ENCODE measurements around the gene MYO1B.

Gene MYO1B

GRCh38 chr2:191335875-191336464 is 90.8 kb downstream of the MYO1B start:
- Histone ChIP-seq H3K27ac (ENCODE audit: low read depth, low read length) (no peak overlapping the region), H3K36me3 (ENCODE audit: insufficient read depth, low read length) (peaks cover 9% of the 10 kb centered on the region), H3K79me2 (ENCODE audit: control insufficient read depth, insufficient read depth, low read length, unreplicated experiment) (peaks cover 9% of the 10 kb centered on the region), H3K4me3 (ENCODE audit: low read depth, low read length) (no peak overlapping the region), H3K27me3 (ENCODE audit: insufficient read depth, low read length) (no peaks in the 10 kb centered on the region), H3K4me1 (ENCODE audit: control insufficient read depth, insufficient read depth, low read length, unreplicated experiment) (peaks cover 23% of the 10 kb centered on the region), H2AFZ (ENCODE audit: low read length, unreplicated experiment) (no peak overlapping the region)

- Histone ChIP-seq H3K4me3 (ENCODE audit: low read depth, low read length) (no peak overlapping the region), H2AFZ (ENCODE audit: low read length, unreplicated experiment) (no peak overlapping the region), H3K79me2 (ENCODE audit: control insufficient read depth, insufficient read depth, low read length, unreplicated experiment) (peaks cover 3% of the 10 kb centered on the region), H3K27ac (ENCODE audit: low read depth, low read length) (no peak overlapping the region), H3K36me3 (ENCODE audit: insufficient read depth, low read length) (peaks cover 5% of the 10 kb centered on the region; the same call in 1 of the 2 replicates), H3K4me1 (ENCODE audit: control insufficient read depth, insufficient read depth, low read length, unreplicated experiment) (peaks cover 5% of the 10 kb centered on the region), H3K27me3 (ENCODE audit: insufficient read depth, low read length) (no peaks in the 10 kb centered on the region)
Measured at GRCh38 chr2:191341436-191341835, 96.2 kb downstream of the MYO1B start.

GRCh38 chr2:191343796-191344338 is 98.7 kb downstream of the MYO1B start:
- Histone ChIP-seq H3K36me3 (ENCODE audit: insufficient read depth, low read length) (peaks cover 16% of the 10 kb centered on the region; the same call in 1 of the 2 replicates), H3K27ac (ENCODE audit: low read depth, low read length) (no peak overlapping the region), H3K4me1 (ENCODE audit: control insufficient read depth, insufficient read depth, low read length, unreplicated experiment) (peaks cover 5% of the 10 kb centered on the region), H2AFZ (ENCODE audit: low read length, unreplicated experiment) (no peak overlapping the region), H3K4me3 (ENCODE audit: low read depth, low read length) (no peak overlapping the region), H3K79me2 (ENCODE audit: control insufficient read depth, insufficient read depth, low read length, unreplicated experiment) (peaks cover 3% of the 10 kb centered on the region), H3K27me3 (ENCODE audit: insufficient read depth, low read length) (no peaks in the 10 kb centered on the region)

GRCh38 chr2:191345788-191346187 is 100.6 kb downstream of the MYO1B start:
- Histone ChIP-seq H3K36me3 (ENCODE audit: insufficient read depth, low read length) (peaks cover 21% of the 10 kb centered on the region; the same call in 1 of the 2 replicates), H2AFZ (ENCODE audit: low read length, unreplicated experiment) (no peak overlapping the region), H3K4me3 (ENCODE audit: low read depth, low read length) (no peak overlapping the region), H3K4me1 (ENCODE audit: control insufficient read depth, insufficient read depth, low read length, unreplicated experiment) (peaks cover 8% of the 10 kb centered on the region), H3K79me2 (ENCODE audit: control insufficient read depth, insufficient read depth, low read length, unreplicated experiment) (no peaks in the 10 kb centered on the region), H3K27me3 (ENCODE audit: insufficient read depth, low read length) (no peaks in the 10 kb centered on the region), H3K27ac (ENCODE audit: low read depth, low read length) (no peak overlapping the region)

- H3K36me3 ChIP-seq (ENCODE audit: insufficient read depth, low read length), result peaks cover 21% of the 10 kb centered on the region; the same call in 1 of the 2 replicates
- H3K4me1 ChIP-seq (ENCODE audit: control insufficient read depth, insufficient read depth, low read length, unreplicated experiment), result peaks cover 21% of the 10 kb centered on the region
- no peak overlapping the region for H3K4me3 ChIP-seq (ENCODE audit: low read depth, low read length)
- H3K27me3 ChIP-seq (ENCODE audit: insufficient read depth, low read length), result no peaks in the 10 kb centered on the region
- no peak overlapping the region for H2AFZ ChIP-seq (ENCODE audit: low read length, unreplicated experiment)
- H3K27ac ChIP-seq (ENCODE audit: low read depth, low read length), result no peak overlapping the region
- H3K79me2 ChIP-seq (ENCODE audit: control insufficient read depth, insufficient read depth, low read length, unreplicated experiment), result no peaks in the 10 kb centered on the region
Measured at GRCh38 chr2:191347154-191347553, 102.0 kb downstream of the MYO1B start.

GRCh38 chr2:191347881-191348280 is 102.7 kb downstream of the MYO1B start:
- Histone ChIP-seq H3K36me3 (ENCODE audit: insufficient read depth, low read length) (peaks cover 20% of the 10 kb centered on the region; the same call in 1 of the 2 replicates), H3K27ac (ENCODE audit: low read depth, low read length) (no peak overlapping the region), H3K79me2 (ENCODE audit: control insufficient read depth, insufficient read depth, low read length, unreplicated experiment) (no peaks in the 10 kb centered on the region), H3K4me1 (ENCODE audit: control insufficient read depth, insufficient read depth, low read length, unreplicated experiment) (peaks cover 29% of the 10 kb centered on the region), H2AFZ (ENCODE audit: low read length, unreplicated experiment) (no peak overlapping the region), H3K27me3 (ENCODE audit: insufficient read depth, low read length) (no peaks in the 10 kb centered on the region), H3K4me3 (ENCODE audit: low read depth, low read length) (no peak overlapping the region)

GRCh38 chr2:191349990-191350389 is 104.8 kb downstream of the MYO1B start:
- Histone ChIP-seq H3K27ac (ENCODE audit: low read depth, low read length) (no peak overlapping the region), H3K4me3 (ENCODE audit: low read depth, low read length) (no peak overlapping the region), H2AFZ (ENCODE audit: low read length, unreplicated experiment) (no peak overlapping the region), H3K4me1 (ENCODE audit: control insufficient read depth, insufficient read depth, low read length, unreplicated experiment) (peaks cover 31% of the 10 kb centered on the region), H3K27me3 (ENCODE audit: insufficient read depth, low read length) (no peaks in the 10 kb centered on the region), H3K79me2 (ENCODE audit: control insufficient read depth, insufficient read depth, low read length, unreplicated experiment) (no peaks in the 10 kb centered on the region), H3K36me3 (ENCODE audit: insufficient read depth, low read length) (peaks cover 31% of the 10 kb centered on the region)

GRCh38 chr2:191350826-191351225 is 105.6 kb downstream of the MYO1B start:
- peaks cover 39% of the 10 kb centered on the region for H3K36me3 ChIP-seq (ENCODE audit: insufficient read depth, low read length)
- H2AFZ ChIP-seq (ENCODE audit: low read length, unreplicated experiment), result no peak overlapping the region
- H3K79me2 ChIP-seq (ENCODE audit: control insufficient read depth, insufficient read depth, low read length, unreplicated experiment), result no peaks in the 10 kb centered on the region
- no peaks in the 10 kb centered on the region for H3K27me3 ChIP-seq (ENCODE audit: insufficient read depth, low read length)
- peaks cover 29% of the 10 kb centered on the region for H3K4me1 ChIP-seq (ENCODE audit: control insufficient read depth, insufficient read depth, low read length, unreplicated experiment)
- H3K4me3 ChIP-seq (ENCODE audit: low read depth, low read length), result no peak overlapping the region
- H3K27ac ChIP-seq (ENCODE audit: low read depth, low read length), result peak overlapping the region; percentile 34

- Histone ChIP-seq H3K4me3 (ENCODE audit: low read depth, low read length) (no peak overlapping the region), H3K36me3 (ENCODE audit: insufficient read depth, low read length) (peaks cover 40% of the 10 kb centered on the region), H3K27me3 (ENCODE audit: insufficient read depth, low read length) (no peaks in the 10 kb centered on the region), H3K27ac (ENCODE audit: low read depth, low read length) (peak overlapping the region; percentile 34), H3K4me1 (ENCODE audit: control insufficient read depth, insufficient read depth, low read length, unreplicated experiment) (peaks cover 26% of the 10 kb centered on the region), H2AFZ (ENCODE audit: low read length, unreplicated experiment) (no peak overlapping the region), H3K79me2 (ENCODE audit: control insufficient read depth, insufficient read depth, low read length, unreplicated experiment) (no peaks in the 10 kb centered on the region)
Measured at GRCh38 chr2:191351298-191351697, 106.1 kb downstream of the MYO1B start.

GRCh38 chr2:191351921-191352320 is 106.7 kb downstream of the MYO1B start:
- Histone ChIP-seq H3K27me3 (ENCODE audit: insufficient read depth, low read length) (no peaks in the 10 kb centered on the region), H3K4me1 (ENCODE audit: control insufficient read depth, insufficient read depth, low read length, unreplicated experiment) (peaks cover 26% of the 10 kb centered on the region), H3K79me2 (ENCODE audit: control insufficient read depth, insufficient read depth, low read length, unreplicated experiment) (no peaks in the 10 kb centered on the region), H3K36me3 (ENCODE audit: insufficient read depth, low read length) (peaks cover 40% of the 10 kb centered on the region), H2AFZ (ENCODE audit: low read length, unreplicated experiment) (no peak overlapping the region), H3K27ac (ENCODE audit: low read depth, low read length) (peak overlapping the region; percentile 63), H3K4me3 (ENCODE audit: low read depth, low read length) (no peak overlapping the region)

- peaks cover 26% of the 10 kb centered on the region for H3K4me1 ChIP-seq (ENCODE audit: control insufficient read depth, insufficient read depth, low read length, unreplicated experiment)
- H3K4me3 ChIP-seq (ENCODE audit: low read depth, low read length), result no peak overlapping the region
- peak overlapping the region; percentile 63 for H3K27ac ChIP-seq (ENCODE audit: low read depth, low read length)
- H3K27me3 ChIP-seq (ENCODE audit: insufficient read depth, low read length), result no peaks in the 10 kb centered on the region
- peaks cover 40% of the 10 kb centered on the region for H3K36me3 ChIP-seq (ENCODE audit: insufficient read depth, low read length)
- no peak overlapping the region for H2AFZ ChIP-seq (ENCODE audit: low read length, unreplicated experiment)
- no peaks in the 10 kb centered on the region for H3K79me2 ChIP-seq (ENCODE audit: control insufficient read depth, insufficient read depth, low read length, unreplicated experiment)
Measured at GRCh38 chr2:191352536-191352935, 107.3 kb downstream of the MYO1B start.
